ENCODE results near the gene ZC3H15.
A peak's percentile ranks its signal among the peaks of the same experiment; 100 is the strongest.
"Not testable (repeated sequence)": the region's sequence is repeated elsewhere in the genome, so short reads cannot be mapped to it uniquely, and the experiment has no call there.

ZC3H15 gene

GRCh38 chr2:186485871-186486650 is at the start of gene ZC3H15:
TSS of gene ZC3H15 (plus strand) at chr2:186486260. CDS start at chr2:186486383, 123 bp downstream.
- peak; percentile 97 for DNase-seq (ENCODE audit: low read depth)

DNA sequence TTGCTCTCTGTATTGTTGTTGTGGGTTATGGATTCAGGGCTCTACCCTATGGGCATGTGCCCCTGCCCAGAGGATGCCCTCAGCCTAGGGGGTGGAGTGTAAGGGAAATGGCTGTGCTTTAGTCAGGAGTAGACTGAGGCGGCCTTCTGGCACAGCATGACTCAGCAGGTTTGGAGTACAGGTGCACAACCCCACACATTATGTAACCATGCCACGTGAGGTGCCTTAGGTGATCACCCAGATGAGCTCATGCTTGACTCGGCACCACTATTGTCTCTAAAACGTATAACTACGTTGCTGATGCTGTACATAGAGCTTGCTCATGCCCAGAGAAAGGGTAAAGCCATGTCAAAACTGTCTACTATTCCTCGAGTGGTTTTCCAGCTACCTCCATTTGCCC is 48.3 kb upstream of the ZC3H15 start:
- DNase-seq (ENCODE audit: low read depth), result no peak

- not testable (repeated sequence) for DNase-seq (ENCODE audit: low read depth)
These were observed 46.4 kb upstream of the ZC3H15 start for GRCh38 chr2:186439673-186440095.

GRCh38 chr2:186440506-186440905 is 45.6 kb upstream of the ZC3H15 start:
- DNase-seq (ENCODE audit: low read depth), result no peak

DNA sequence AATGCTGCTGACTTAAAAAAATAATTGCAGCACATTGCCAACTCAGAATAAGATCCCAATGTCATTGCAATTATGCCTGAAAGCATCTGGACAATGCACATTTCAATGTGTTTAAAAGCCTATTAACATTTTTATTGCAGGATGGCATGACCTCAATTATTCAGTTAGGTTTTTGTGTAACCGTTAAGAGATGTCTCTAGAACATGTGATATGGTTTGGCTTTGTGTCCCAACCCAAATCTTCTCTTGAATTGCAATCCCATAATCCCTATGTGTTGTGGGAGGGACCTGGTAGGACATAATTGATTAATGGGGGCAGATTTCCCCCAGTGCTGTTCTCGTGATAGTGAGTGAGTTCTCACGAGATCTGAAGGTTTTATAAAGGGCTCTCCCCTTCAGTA is 43.2 kb upstream of the ZC3H15 start:
- DNase-seq (ENCODE audit: low read depth), result no peak

GRCh38 chr2:186443851-186444250 is 42.2 kb upstream of the ZC3H15 start:
- DNase-seq (ENCODE audit: low read depth), result no peak

GRCh38 chr2:186445506-186445905 is 40.6 kb upstream of the ZC3H15 start:
- no peak for DNase-seq (ENCODE audit: low read depth)

- DNase-seq (ENCODE audit: low read depth), result no peak
These were observed 30.4 kb upstream of the ZC3H15 start for GRCh38 chr2:186455613-186456012.

DNA sequence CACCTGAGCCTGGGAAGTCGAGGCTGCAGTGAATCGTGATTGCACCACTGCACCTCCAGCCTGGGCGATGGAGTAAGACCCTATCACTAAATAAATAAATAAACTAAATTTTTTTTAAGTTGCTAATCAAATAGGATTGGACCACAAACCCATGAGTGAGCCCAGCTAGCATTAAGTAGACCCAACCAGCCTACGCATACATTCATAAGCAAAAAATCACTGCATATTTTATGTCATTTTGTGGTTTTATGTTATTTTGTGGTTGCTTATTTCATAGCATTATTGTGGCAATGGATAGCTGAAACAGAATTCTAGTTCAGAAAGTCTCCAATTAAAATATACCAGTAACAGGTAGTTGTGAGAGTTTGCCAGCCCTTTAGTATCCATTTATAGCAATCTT is 29.1 kb upstream of the ZC3H15 start:
- peak; percentile 92 for DNase-seq (ENCODE audit: low read depth)

- no peak for DNase-seq (ENCODE audit: low read depth)
These were observed 28.2 kb upstream of the ZC3H15 start for GRCh38 chr2:186457908-186458307.

- peak; percentile 27 for DNase-seq (ENCODE audit: low read depth)
These were observed 27.1 kb upstream of the ZC3H15 start for GRCh38 chr2:186459009-186459408.

DNA sequence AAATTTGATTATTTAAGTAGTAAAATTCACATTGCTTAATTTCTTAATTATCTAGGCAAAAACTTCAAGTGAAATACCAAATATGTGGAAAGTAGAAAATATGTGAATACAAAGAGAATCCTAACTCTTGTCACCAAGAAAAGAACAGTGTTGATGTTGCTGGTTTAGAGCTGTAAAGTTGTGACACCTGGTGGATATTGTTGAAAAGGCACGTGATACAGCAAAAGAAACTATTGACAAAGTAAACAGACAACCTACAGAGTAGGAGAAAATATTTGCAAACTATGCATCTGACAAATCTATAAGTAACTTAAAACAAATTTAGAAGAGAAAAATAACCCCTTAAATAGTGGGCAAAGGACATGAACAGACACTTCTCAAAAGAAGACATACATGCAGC is 25.6 kb upstream of the ZC3H15 start:
- peak; percentile 22 for DNase-seq (ENCODE audit: low read depth)

DNA sequence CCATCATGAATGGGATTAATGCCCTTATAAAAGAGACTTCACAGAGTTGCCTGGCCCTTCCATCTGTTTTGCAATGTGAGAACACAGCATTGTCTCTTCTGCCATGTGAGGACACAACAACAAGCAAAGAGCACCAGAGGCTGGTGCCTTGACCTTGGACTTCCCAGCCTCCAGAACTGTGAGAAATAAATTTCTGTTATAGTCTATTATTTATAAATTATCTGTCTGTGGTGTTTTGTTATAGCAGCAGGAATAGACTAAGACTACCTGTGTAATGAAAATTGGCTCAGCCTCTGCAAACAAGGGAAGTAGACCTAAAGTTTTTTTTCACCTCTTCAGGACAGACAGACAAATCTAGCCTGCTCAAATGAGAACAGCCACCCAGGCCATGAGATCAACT is 19.3 kb upstream of the ZC3H15 start:
- no peak for DNase-seq (ENCODE audit: low read depth)

DNA sequence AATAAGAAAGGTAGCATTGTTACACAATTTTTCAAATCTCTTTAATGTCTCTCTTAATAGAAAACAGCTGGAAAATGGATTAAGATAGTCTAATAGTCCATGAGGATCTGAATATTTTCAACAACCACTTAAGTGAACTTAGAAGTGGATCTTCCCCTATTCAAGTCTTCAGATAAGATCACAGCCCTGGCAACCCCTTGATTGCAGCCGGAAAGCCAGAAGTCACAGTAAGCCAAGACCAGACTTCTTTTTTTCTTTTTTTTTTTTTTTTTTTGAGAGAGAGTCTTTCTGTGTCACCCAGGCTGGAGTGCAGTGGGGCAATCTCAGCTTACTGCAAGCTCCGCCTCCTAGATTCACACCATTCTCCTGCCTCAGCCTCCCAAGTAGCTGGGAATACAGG is 18.6 kb upstream of the ZC3H15 start:
- DNase-seq (ENCODE audit: low read depth), result no peak

GRCh38 chr2:186472722-186473493 is 13.2 kb upstream of the ZC3H15 start:
- DNase-seq (ENCODE audit: low read depth), result not testable (repeated sequence)

GRCh38 chr2:186474239-186474638 is 11.8 kb upstream of the ZC3H15 start:
- DNase-seq (ENCODE audit: low read depth), result not testable (repeated sequence)

DNA sequence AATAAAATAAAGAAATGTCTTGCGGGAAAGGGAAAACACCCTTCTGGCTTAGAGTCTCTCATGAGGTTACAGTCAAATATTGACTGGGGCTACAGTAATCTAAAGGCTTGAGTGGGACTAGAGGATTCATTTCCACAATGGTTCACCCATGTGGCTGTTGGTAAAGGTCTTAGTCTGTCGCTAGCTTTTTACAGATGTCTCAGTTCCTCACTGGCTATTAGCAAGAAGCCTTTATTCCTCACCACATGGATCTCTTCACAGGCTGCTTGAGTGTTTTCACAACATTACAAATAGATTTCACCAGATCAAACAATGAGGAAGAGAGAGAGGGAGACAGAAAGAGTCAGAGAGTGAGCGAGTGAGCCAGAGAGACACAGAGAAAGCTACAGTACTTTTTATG is 8.3 kb upstream of the ZC3H15 start:
- no peak for DNase-seq (ENCODE audit: low read depth)

- DNase-seq (ENCODE audit: low read depth), result no peak
These were observed 5.1 kb upstream of the ZC3H15 start for GRCh38 chr2:186480991-186481390.

DNA sequence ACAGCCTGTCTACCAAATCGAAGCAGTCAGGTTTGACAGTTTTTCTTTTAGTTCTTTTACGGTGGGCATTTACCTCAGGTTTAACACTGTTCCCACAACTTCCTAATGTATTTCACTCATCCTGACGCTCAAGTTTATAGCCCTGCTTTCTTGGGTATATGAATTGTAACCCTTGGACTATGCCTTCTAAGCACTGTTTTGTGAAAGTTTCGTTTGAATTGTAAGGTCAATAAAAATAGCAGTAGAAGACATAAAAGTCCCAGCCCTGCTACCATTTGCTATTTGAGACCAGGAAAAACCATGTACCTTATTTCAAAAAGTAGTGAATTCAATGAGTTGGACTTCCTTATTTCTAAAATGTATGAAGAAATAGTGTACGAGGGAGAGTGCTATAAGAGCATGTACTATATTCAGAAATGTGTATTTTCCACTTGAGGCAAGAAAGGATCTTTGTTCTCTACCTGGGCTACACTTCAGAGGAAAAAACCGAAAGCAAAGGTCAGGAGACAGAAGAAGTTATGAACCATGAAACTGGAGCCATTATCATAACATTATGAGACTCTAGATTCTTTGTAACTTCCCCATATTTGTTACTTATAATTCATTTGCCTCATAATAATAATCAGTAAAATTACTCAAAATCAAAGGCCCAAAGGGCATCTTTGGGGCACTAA is 1.9 kb upstream of the ZC3H15 start:
- DNase-seq (ENCODE audit: low read depth), result no peak

DNA sequence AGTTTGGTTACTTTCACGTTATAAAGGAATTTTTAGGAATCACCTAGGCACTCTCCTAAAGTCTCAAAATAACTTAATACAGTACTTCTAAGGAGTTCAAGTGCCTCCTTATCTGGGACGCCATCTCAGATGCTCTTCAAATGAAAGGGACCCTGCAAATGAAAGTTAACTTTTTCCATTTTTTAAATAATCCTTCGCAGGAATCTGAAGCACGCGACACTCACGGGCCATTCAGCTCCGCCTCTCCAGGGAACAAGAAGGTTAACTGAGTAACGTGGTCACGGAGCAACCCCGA is 537 bp upstream of the ZC3H15 start:
- DNase-seq (ENCODE audit: low read depth), result no peak

DNA sequence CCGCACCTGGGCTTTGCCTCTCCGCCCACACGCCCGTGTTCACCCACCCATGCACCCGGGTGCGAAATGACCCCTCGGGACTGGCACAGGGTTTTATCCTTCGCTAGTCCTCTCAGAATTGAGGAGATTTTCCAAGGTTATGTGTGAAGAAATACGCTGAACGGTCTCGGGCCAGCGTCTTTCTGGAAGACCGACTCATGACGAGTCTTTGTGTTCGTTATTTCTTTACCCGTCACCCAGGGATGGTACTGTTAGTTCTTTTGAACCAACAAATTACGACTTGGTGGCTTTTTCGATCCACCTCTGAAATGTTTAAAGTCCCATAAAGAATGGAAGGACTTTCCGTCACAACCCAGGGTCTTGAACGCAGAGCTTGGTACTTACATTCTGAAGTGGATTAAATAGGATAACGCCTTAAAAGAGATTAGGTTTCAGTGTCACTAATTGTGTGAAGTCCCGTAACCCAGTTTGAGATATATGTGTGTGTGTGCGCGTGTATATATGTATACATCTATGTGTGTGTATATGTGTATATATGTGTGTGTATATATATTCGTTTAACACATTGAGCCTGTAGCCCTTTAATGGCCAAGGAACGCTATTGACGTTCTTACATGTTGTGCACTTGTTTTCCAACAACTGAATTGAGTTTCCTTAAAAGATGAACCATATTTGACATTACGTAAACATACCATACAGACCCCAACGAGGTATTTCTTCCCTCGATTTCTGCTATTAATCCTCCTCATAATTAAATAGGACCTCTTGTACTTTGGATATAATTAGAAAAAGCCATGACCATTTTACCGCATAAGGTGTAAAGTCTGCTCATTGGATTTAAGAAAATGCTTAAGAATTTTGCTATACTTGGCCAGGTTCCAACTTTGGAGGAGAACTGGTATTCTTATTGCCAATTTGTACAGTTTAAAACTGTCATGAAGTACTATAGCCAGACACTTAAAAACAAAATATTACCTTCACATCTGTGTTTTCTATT is 889 bp downstream of the ZC3H15 start:
- DNase-seq (ENCODE audit: low read depth), result peak; percentile 27

All from iris pigment epithelial cell (primary cell).